ENCODE data around the gene NEDD9. TPM values are rescaled to one million over a fixed set of nuclear protein-coding genes. Genes with fewer than 3 reads are reported as not detected.
A peak's percentile ranks its signal among the peaks of the same experiment; 100 is the strongest.

NEDD9 gene
- total and polyA plus RNA-seq, 2 of the 13 experiments (the other 11 are each of a cell fraction or from before 2014, with no cell fraction given) = 27.1 to 389 TPM

- 11% methylated on average over 9 of the region's 9 CpGs for WGBS (ENCODE audit: low lambda C conversion rate)
- TSS peak; percentile 41 for BruUV-seq (replicated peaks)
- intact Hi-C loops (cut with micrococcal nuclease; ENCODE audit: unreplicated experiment) = loop anchor here (1.0 to 2.0 kb wide), 3 partner anchors 16 to 191 kb away; partner anchors contain the start of gene NEDD9
- H3K4me2 ChIP-seq (ENCODE audit: low read depth, low read length) = peak overlapping the region; percentile 51; the same call in 1 of the 2 replicates
- H2AFZ ChIP-seq (ENCODE audit: low read length) = no peak overlapping the region
- ChIA-PET CTCF (ENCODE audit: low intra/inter-chr PET ratio, low total read pairs) (no interaction called here), POLR2A (interaction anchor here (0.7 to 5.9 kb wide), 32 partner anchors 10 to 480 kb away, joined by 3 to 85 read pairs (median 5); partner anchors contain the start of genes NEDD9 and TMEM14C)
- FAIRE-seq (peak; percentile 82), ATAC-seq (peak; percentile 96), DNase-seq (ENCODE audit: low spot score) (peak; percentile 100)
- no peaks in the 10 kb centered on the region for H3K9me3 ChIP-seq (ENCODE audit: low read length)
- peaks cover 97% of the 10 kb centered on the region for H3K4me1 ChIP-seq (ENCODE audit: insufficient read depth, low read length)
- H3K36me3 ChIP-seq (replicated peaks in 1 of 2; ENCODE audit: control insufficient read depth in 1 of 2, insufficient read depth in 2 of 2, low read length in 2 of 2) = peaks cover 35 to 82% of the 10 kb centered on the region in 2 experiments
- H3K27ac ChIP-seq (ENCODE audit: extremely low read length, insufficient read depth, low read length) = peak overlapping the region; percentile 81
- peaks cover 93% of the 10 kb centered on the region for H3K79me2 ChIP-seq (ENCODE audit: insufficient read depth, low read length)
- in situ Hi-C loops (cut with HindIII; ENCODE audit: extremely low pct_ligation_motif_present, low pct_unique_long_range_greater_than_20kb) = no loop called here
- H4K20me1 ChIP-seq (ENCODE audit: insufficient read depth, low read length) = peaks cover 89% of the 10 kb centered on the region
- H3K27me3 ChIP-seq (ENCODE audit: control insufficient read depth in 1 of 2, insufficient read depth in 2 of 2, low read length in 2 of 2) = no peaks in the 10 kb centered on the region
- no peak overlapping the region for H3K4me3 ChIP-seq (replicated peaks in 1 of 3; ENCODE audit: insufficient read depth in 1 of 3, low read depth in 2 of 3, low read length in 3 of 3)
- H3K9ac ChIP-seq (ENCODE audit: insufficient read depth, low read depth, low read length) = peak overlapping the region; percentile 69
- TF ChIP-seq ZMAT5 (CRISPR knock-in tag; IDR thresholded peaks at IDR 0.05; ENCODE audit: borderline replicate concordance, low read depth) = no peak
- TF ChIP-seq AGO2 (optimal IDR thresholded peaks at IDR 0.05; ENCODE audit: low read depth, low read length) = no peak
- no peak for TF ChIP-seq ZNF367 (CRISPR knock-in tag; IDR thresholded peaks at IDR 0.05; ENCODE audit: borderline replicate concordance)
- TF ChIP-seq YEATS2 (CRISPR knock-in tag; IDR thresholded peaks at IDR 0.05; ENCODE audit: borderline replicate concordance) = peak; percentile 60; the same call in 1 of the 2 replicates
- no peak for TF ChIP-seq POLR2AphosphoS2 (IDR thresholded peaks at IDR 0.05; ENCODE audit: low read depth, low read length)
- TF ChIP-seq DMTF1 (CRISPR knock-in tag; IDR thresholded peaks at IDR 0.05) = no peak
- TF ChIP-seq AHDC1 (CRISPR knock-in tag; IDR thresholded peaks at IDR 0.05; ENCODE audit: borderline replicate concordance) = peak; percentile 80
- no peak for TF ChIP-seq MEIS2 (CRISPR knock-in tag; IDR thresholded peaks at IDR 0.05)
- TF ChIP-seq ZNF614 (CRISPR knock-in tag; IDR thresholded peaks at IDR 0.05; ENCODE audit: borderline replicate concordance) = 0 out of 2 replicates have a peak, but pooled peaks have one; percentile 68
- TF ChIP-seq MLLT10 (CRISPR knock-in tag; IDR thresholded peaks at IDR 0.05) = no peak
- TF ChIP-seq TARDBP (CRISPR knock-in tag; IDR thresholded peaks at IDR 0.05) = peak; percentile 66
- TF ChIP-seq CEBPG (CRISPR knock-in tag; IDR thresholded peaks at IDR 0.05) = peak; percentile 85
- no peak for TF ChIP-seq ZNF431 (CRISPR knock-in tag; IDR thresholded peaks at IDR 0.05; ENCODE audit: borderline replicate concordance, low read depth)
- no peak for TF ChIP-seq PHF5A (CRISPR knock-in tag; IDR thresholded peaks at IDR 0.05; ENCODE audit: low read depth, unreplicated experiment)
- TF ChIP-seq RXRA (CRISPR knock-in tag; IDR thresholded peaks at IDR 0.05) = peak; percentile 53; the same call in 1 of the 2 replicates
- 0 out of 2 replicates have a peak, but pooled peaks have one; percentile 24 for TF ChIP-seq SIX1 (CRISPR knock-in tag; IDR thresholded peaks at IDR 0.05; ENCODE audit: borderline replicate concordance)
Observed at GRCh38 chr6:11202513-11203305, 29.8 kb downstream of the NEDD9 start.

All from HepG2 (cell line).